A673 (cell line): Measurements from ENCODE around the gene CPNE9. TPM values are rescaled to one million over a fixed set of nuclear protein-coding genes. Genes with fewer than 3 reads are reported as not detected.

ENCODE experiments used
- BruUV-seq: library from RNA; stranded (reverse); fragments of 400-500 nt; replicated peaks from 2 replicates; lab custom pipeline; 2021; lab: Mats Ljungman, UMichigan
- CTCF ChIA-PET: fragments of 300-600 bp; sonication (Branson Sonifier 250); formaldehyde crosslinking; loops from one replicate; lab custom pipeline; 2022; ENCODE audit warnings: antibody characterized with exemption; lab: Charles Lee
- POLR2A ChIA-PET: fragments of 300-600 bp; sonication (Branson Sonifier 250); formaldehyde crosslinking; loops from one replicate; lab custom pipeline; 2022; ENCODE audit warnings: antibody characterized with exemption; ENCODE audit not compliant: low non-redundant PET; lab: Charles Lee
- DNase-seq: peaks from one replicate; pipeline ENCODE4 v3.0.0-alpha.2; 2015; ENCODE audit warnings: low spot score
- H3K27ac ChIP-seq: fragments of 200-600 bp; sonication (generic); 2 replicates; pipeline ENCODE4 v1.5.1; 2016; ENCODE audit warnings: mixed run types, low read depth, mild to moderate bottlenecking, mixed read lengths, antibody characterized with exemption, low read length; ENCODE audit not compliant: poor library complexity, severe bottlenecking
- H3K27me3 ChIP-seq: fragments of 200-600 bp; sonication (generic); replicated peaks from 2 replicates; pipeline ENCODE4 v1.6.1; 2017; ENCODE audit warnings: mixed run types, low read depth, mild to moderate bottlenecking, mixed read lengths, antibody characterized with exemption, low read length; ENCODE audit not compliant: insufficient read depth, poor library complexity
- H3K36me3 ChIP-seq: fragments of 200-600 bp; sonication (generic); 2 replicates; pipeline ENCODE4 v1.6.1; 2016; ENCODE audit warnings: mixed run types, mild to moderate bottlenecking, mixed read lengths, antibody characterized with exemption, low read length; ENCODE audit not compliant: insufficient read depth, poor library complexity, severe bottlenecking
- H3K4me1 ChIP-seq: fragments of 200-600 bp; sonication (generic); 2 replicates; pipeline ENCODE4 v1.6.1; 2017; ENCODE audit warnings: mixed run types, mild to moderate bottlenecking, mixed read lengths, antibody characterized with exemption, low read length; ENCODE audit not compliant: insufficient read depth, poor library complexity, severe bottlenecking
- H3K4me3 ChIP-seq: fragments of 200-600 bp; sonication (generic); 2 replicates; pipeline ENCODE4 v1.5.1; 2016; ENCODE audit warnings: low read depth, mixed run types, mild to moderate bottlenecking, mixed read lengths, low read length; ENCODE audit not compliant: poor library complexity, severe bottlenecking
- H3K9me3 ChIP-seq: fragments of 200-600 bp; sonication (generic); 2 replicates; pipeline ENCODE4 v1.6.1; 2016; ENCODE audit warnings: mixed run types, low read depth, mild to moderate bottlenecking, mixed read lengths, antibody characterized with exemption, low read length; ENCODE audit not compliant: poor library complexity, severe bottlenecking
- CTCF ChIP-seq: fragments of 300-800, 200-600 bp; sonication (generic); conservative IDR thresholded peaks from 2 replicates; pipeline ENCODE4 v1.5.1; 2017; ENCODE audit warnings: low read depth, mild to moderate bottlenecking, antibody characterized with exemption, low read length, moderate library complexity, mixed read lengths
- EZH2 ChIP-seq: fragments of 200-600 bp; sonication (generic); IDR thresholded peaks from 2 replicates; pipeline ENCODE4 v1.6.1; 2017; ENCODE audit warnings: borderline replicate concordance, low read depth, mild to moderate bottlenecking, mixed read lengths, antibody characterized with exemption, low read length; ENCODE audit not compliant: poor library complexity, severe bottlenecking
- intact Hi-C: fragments of 100-400 bp; cut with micrococcal nuclease; formaldehyde crosslinking; loops from one replicate; pipeline ENCODE4 v1.10.0; 2022; ENCODE audit not compliant: unreplicated experiment
- total RNA-seq: library from RNA; stranded (reverse); gene quantifications from 2 replicates; pipeline ENCODE4 v1.2.3, GENCODE V29; 2021

Gene CPNE9
- total RNA-seq, 1 experiment from 2014 or later, result not detected

- Histone ChIP-seq H3K4me1 (peaks cover 2% of the 10 kb centered on the region), H3K27me3 (no peaks in the 10 kb centered on the region), H3K27ac (no peak overlapping the region), H3K9me3 (no peaks in the 10 kb centered on the region), H3K4me3 (no peak overlapping the region), H3K36me3 (peaks cover 96% of the 10 kb centered on the region)
- CTCF ChIA-PET, result interaction anchor here (0.6 kb wide), 1 partner anchor 379 kb away, joined by 3 read pairs; no protein-coding TSS in a partner anchor
- no TSS peak for BruUV-seq
- POLR2A ChIA-PET, result no interaction called here
- DNase-seq, result no peak
- intact Hi-C loops, result no loop called here
- TF ChIP-seq CTCF (no peak), EZH2 (no peak)
Observed at GRCh38 chr3:9744162-9744561, 40.5 kb downstream of the CPNE9 start.

- TF ChIP-seq EZH2, result no peak
- TF ChIP-seq CTCF, result no peak
- no TSS peak for BruUV-seq
- peaks cover 83% of the 10 kb centered on the region for H3K36me3 ChIP-seq
Observed at GRCh38 chr3:9745521-9745920, 41.9 kb downstream of the CPNE9 start.

GRCh38 chr3:9746330-9746729 lies 42.7 kb downstream of the CPNE9 start:
- no peaks in the 10 kb centered on the region for H3K27me3 ChIP-seq
- CTCF ChIA-PET, result no interaction called here
- no peak for DNase-seq
- TF ChIP-seq CTCF (no peak), EZH2 (no peak)
- H3K9me3 ChIP-seq, result no peaks in the 10 kb centered on the region
- H3K4me3 ChIP-seq, result no peak overlapping the region
- no peak overlapping the region for H3K27ac ChIP-seq
- peaks cover 5% of the 10 kb centered on the region for H3K4me1 ChIP-seq
- POLR2A ChIA-PET, result no interaction called here
- peaks cover 76% of the 10 kb centered on the region for H3K36me3 ChIP-seq
- BruUV-seq, result no TSS peak
- intact Hi-C loops, result no loop called here

More at GRCh38 chr3:9745521-9745920, 41.9 kb downstream of the CPNE9 start:
- Histone ChIP-seq H3K27ac (no peak overlapping the region), H3K9me3 (no peaks in the 10 kb centered on the region), H3K27me3 (no peaks in the 10 kb centered on the region), H3K4me1 (peaks cover 5% of the 10 kb centered on the region), H3K4me3 (no peak overlapping the region)
- intact Hi-C loops, result no loop called here
- ChIA-PET CTCF (no interaction called here), POLR2A (no interaction called here)
- DNase-seq, result no peak
